ENCODE data around the gene SMIM44. TPM values are rescaled to one million over a fixed set of nuclear protein-coding genes. Genes with fewer than 3 reads are reported as not detected.

Gene SMIM44
- total RNA-seq, 4 donors from 2014 or later, result not detected

DNA sequence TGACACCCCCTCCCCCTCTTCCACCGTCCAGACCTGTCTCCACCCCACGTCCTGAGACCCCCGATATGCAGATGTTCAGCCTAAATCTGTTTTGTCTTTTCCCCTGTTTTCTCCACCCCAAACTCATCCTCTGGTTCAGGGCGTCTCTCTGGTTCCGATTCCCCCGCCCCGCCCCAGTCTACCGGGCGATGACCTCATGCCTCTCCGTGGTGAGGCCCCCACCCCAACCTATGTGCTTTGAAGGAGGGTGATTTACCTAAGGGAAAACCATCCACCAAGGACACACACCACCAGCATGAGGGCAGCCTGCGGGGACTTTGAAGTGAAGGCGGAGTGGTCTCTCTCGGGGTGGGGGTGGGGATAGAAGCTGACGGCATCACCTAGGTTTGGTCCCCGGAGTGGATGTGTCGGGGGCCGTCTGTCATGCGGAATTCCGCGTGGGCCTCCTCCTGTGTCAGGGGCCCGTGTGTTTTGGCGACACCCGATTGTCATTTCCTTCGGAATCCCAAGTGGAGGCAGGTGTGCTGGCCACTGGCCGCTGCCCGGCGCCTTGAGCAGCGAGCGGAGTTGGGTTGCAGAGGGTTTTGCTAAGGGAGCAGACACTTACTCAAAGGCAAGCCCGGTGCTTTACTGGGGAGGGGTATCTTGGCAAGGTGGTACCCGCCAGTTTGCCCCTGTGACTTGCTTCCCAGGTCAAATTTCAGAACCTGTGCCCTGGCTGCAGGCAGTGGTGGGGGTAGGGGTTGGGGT lies 24.3 kb upstream of the SMIM44 start:
- 28 to 35% methylated on average over 31 of the region's 31 CpGs for WGBS, 2 donors
- TF ChIP-seq POLR2A (IDR thresholded peaks at IDR 0.05) (no peak), CTCF (IDR thresholded peaks at IDR 0.05) (no peak)
- intact Hi-C loops (cut with DNase I; ENCODE audit: low total_unique reads), result no loop called here
- no peak overlapping the region for H3K4me3 ChIP-seq (ENCODE audit: low read depth, poor library complexity, severe bottlenecking)
- peak in 1 of 2 donors; percentile 88 for DNase-seq (ENCODE audit: low spot score in 2 of 2)

DNA sequence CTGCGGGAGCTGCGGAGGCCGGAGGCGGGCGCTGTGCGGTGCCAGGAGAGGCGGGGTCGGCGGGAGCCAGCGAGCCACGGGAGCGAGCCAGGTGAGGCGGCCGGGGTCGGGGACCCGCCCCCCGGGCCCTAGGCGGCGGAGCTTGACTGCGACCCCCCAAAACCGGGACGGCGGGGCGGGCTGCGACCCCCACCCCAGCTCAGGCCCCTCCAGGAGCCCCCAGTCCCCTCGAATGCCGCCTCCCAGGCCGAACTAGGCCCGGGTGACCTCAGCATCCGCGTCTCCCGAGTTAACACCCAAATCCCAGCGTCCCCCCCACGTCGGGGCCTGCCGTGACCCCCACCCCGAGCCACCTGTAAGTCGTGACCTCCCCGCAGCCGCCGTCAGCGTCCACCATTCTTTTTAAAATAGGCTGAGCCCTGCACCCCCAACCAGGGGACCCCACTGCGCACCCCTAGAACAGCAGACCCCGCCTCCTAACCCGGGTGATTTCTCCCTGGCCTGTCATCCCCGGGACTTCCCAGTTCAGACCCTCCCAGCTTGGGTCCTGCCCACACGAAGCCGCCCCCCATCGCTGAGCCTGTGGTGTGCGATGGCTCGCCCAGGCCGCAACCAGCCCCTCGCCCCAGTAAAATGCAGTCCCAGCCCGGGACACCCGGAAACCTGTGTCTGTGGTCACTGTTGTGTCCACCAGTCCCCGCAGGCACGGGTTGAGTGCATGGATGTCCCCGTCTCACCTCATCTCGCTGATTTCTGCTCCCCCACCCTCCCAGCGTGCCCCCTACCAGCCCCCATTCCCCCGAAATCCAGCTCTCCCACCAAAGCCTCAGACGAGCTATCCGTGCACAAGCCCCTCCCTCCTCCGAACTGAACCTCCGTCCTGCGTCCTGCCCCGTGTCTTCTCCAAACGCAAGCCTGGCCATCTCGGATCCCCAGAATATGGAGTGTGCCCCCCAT lies 23.4 kb upstream of the SMIM44 start:
- H3K4me3 ChIP-seq (ENCODE audit: low read depth, poor library complexity, severe bottlenecking), result peak overlapping the region; percentile 75
- TF ChIP-seq POLR2A (IDR thresholded peaks at IDR 0.05), result no peak
- TF ChIP-seq CTCF (IDR thresholded peaks at IDR 0.05), result no peak
- intact Hi-C loops (cut with DNase I; ENCODE audit: low total_unique reads), result no loop called here
- WGBS, 2 donors, result 0 to 1% methylated on average over 30 to 39 of the region's 69 CpGs
- DNase-seq (ENCODE audit: low spot score in 2 of 2), result peak; percentile 27 to 92

DNA sequence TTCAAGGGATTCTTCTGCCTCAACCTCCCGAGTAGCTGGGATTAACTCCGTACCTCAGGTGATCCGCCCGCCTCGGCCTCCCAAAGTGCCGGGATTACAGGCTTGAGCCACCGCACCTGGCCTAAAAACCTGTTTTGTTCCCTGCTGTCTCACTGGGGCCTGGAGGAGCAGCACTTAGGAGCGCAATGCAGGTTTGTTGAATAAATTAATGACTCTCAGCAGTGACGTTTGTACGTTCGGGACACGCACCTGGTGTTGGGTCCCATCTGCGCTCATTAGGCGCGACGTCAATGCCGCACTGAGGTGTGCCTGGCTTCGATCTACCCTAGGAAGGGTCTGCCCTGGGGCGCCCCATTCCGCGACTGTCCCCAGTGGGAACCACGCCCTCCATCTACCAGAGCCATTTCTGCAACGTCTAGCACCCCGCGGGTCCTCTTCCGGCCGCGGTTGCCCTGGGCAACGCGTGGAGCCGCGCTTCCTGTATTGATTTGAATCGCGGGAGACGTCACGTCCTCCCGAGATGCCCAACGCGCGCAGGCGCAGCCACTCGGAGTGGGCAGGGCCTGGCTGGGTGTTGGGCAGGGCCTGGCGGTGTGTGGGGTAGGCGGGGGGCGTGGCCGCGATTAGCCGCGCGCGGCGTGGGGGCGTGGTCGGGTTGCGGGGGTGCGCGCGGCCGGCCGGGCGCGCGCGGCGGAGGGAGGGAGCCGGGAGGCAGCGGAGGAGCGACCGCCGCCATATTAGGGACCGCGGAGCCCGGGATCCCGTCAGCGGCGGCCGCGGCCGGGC lies 22.6 kb upstream of the SMIM44 start, which contains the start of gene FZR1:
FZR1 (plus strand) TSS at position 714 of the 786 bp plus-strand sequence. CDS start 16,679 bp downstream, outside the sequence.
- intact Hi-C loops (cut with DNase I; ENCODE audit: low total_unique reads), result no loop called here
- H3K4me3 ChIP-seq (ENCODE audit: low read depth, poor library complexity, severe bottlenecking), result peak within 1 kb of the TSS; percentile 75
- no peak for TF ChIP-seq CTCF (IDR thresholded peaks at IDR 0.05)
- TF ChIP-seq POLR2A (IDR thresholded peaks at IDR 0.05), result peak in 1 of 2 donors; percentile 53
- peak; percentile 98 to 100 for DNase-seq (ENCODE audit: low spot score in 2 of 2)
- 1 to 3% methylated on average over 22 to 54 of the region's 79 CpGs for WGBS, 2 donors

DNA sequence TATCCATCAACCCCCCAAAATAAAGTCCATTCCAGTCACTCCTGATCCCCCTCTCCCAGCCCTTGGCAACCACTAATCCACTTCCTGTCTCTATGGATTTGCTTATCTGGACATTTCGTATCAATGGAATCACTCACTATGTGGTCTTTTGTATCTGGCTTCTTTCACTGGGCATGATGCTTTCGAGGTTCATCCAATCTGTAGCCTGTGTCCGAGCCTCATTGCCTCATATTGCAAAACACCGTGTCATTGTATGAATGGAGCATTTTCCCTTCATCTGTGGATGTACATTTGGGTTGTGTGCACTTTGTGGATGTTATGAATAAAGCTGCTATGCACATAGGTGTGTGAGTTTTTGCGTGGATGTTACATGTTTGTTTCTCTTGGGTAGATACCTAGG lies 21.5 kb upstream of the SMIM44 start:
- intact Hi-C loops (cut with DNase I; ENCODE audit: low total_unique reads), result no loop called here
- DNase-seq (ENCODE audit: low spot score in 2 of 2), result no peak
- 86 to 91% methylated on average over 5 of the region's 5 CpGs for WGBS, 2 donors
- no peak for TF ChIP-seq CTCF (IDR thresholded peaks at IDR 0.05)
- no peak for TF ChIP-seq POLR2A (IDR thresholded peaks at IDR 0.05)
- H3K4me3 ChIP-seq (ENCODE audit: low read depth, poor library complexity, severe bottlenecking), result no peak overlapping the region

- 85 to 93% methylated on average over 9 to 13 of the region's 13 CpGs for WGBS, 2 donors
Measured at GRCh38 chr19:3503036-3503572, 19.9 kb upstream of the SMIM44 start.

More at GRCh38 chr19:3503036-3503572, 19.9 kb upstream of the SMIM44 start:
- intact Hi-C loops (cut with DNase I; ENCODE audit: low total_unique reads), result no loop called here
- no peak for DNase-seq (ENCODE audit: low spot score in 2 of 2)
- no peak for TF ChIP-seq POLR2A (IDR thresholded peaks at IDR 0.05)
- TF ChIP-seq CTCF (IDR thresholded peaks at IDR 0.05), result no peak
- H3K4me3 ChIP-seq (ENCODE audit: low read depth, poor library complexity, severe bottlenecking), result no peak overlapping the region
